ENCODE data around the gene SLC8A3.

Gene SLC8A3

DNA sequence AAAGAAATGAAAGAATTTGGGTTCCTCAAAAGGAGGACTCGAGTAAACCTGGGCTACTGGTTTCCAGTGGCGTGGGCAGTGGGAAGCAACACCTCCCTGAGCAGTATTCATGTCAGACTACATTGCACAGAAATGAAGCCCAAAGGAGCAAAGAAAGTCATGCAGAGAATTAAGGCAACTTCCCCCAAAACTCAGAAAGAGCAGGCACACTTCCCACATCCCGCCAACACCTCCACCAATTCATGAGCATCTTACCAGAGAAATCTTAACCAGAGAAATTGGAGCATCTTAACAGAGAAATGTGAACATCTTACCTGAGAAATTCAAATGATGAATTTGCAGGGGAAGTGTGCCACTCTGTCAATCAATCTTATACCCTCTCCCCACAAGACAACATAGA lies 36.7 kb downstream of the SLC8A3 start:
- H3K27me3 ChIP-seq (ENCODE audit: insufficient read depth, poor library complexity, severe bottlenecking) = no peaks in the 10 kb centered on the region
- TF ChIP-seq, protein P1, sequence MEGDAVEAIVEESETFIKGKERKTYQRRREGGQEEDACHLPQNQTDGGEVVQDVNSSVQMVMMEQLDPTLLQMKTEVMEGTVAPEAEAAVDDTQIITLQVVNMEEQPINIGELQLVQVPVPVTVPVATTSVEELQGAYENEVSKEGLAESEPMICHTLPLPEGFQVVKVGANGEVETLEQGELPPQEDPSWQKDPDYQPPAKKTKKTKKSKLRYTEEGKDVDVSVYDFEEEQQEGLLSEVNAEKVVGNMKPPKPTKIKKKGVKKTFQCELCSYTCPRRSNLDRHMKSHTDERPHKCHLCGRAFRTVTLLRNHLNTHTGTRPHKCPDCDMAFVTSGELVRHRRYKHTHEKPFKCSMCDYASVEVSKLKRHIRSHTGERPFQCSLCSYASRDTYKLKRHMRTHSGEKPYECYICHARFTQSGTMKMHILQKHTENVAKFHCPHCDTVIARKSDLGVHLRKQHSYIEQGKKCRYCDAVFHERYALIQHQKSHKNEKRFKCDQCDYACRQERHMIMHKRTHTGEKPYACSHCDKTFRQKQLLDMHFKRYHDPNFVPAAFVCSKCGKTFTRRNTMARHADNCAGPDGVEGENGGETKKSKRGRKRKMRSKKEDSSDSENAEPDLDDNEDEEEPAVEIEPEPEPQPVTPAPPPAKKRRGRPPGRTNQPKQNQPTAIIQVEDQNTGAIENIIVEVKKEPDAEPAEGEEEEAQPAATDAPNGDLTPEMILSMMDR (IDR thresholded peaks at IDR 0.05; ENCODE audit: insufficient read depth, low read length) = no peak
- TF ChIP-seq SPI1 (IDR thresholded peaks at IDR 0.05; ENCODE audit: borderline replicate concordance, low read depth) (no peak), GABPA (IDR thresholded peaks at IDR 0.05; ENCODE audit: low read depth) (no peak), POLR2AphosphoS5 (IDR thresholded peaks at IDR 0.05; ENCODE audit: low read depth) (no peak)
- TF ChIP-seq, protein P2, sequence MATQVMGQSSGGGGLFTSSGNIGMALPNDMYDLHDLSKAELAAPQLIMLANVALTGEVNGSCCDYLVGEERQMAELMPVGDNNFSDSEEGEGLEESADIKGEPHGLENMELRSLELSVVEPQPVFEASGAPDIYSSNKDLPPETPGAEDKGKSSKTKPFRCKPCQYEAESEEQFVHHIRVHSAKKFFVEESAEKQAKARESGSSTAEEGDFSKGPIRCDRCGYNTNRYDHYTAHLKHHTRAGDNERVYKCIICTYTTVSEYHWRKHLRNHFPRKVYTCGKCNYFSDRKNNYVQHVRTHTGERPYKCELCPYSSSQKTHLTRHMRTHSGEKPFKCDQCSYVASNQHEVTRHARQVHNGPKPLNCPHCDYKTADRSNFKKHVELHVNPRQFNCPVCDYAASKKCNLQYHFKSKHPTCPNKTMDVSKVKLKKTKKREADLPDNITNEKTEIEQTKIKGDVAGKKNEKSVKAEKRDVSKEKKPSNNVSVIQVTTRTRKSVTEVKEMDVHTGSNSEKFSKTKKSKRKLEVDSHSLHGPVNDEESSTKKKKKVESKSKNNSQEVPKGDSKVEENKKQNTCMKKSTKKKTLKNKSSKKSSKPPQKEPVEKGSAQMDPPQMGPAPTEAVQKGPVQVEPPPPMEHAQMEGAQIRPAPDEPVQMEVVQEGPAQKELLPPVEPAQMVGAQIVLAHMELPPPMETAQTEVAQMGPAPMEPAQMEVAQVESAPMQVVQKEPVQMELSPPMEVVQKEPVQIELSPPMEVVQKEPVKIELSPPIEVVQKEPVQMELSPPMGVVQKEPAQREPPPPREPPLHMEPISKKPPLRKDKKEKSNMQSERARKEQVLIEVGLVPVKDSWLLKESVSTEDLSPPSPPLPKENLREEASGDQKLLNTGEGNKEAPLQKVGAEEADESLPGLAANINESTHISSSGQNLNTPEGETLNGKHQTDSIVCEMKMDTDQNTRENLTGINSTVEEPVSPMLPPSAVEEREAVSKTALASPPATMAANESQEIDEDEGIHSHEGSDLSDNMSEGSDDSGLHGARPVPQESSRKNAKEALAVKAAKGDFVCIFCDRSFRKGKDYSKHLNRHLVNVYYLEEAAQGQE (IDR thresholded peaks at IDR 0.05; ENCODE audit: insufficient replicate concordance, low read depth) = no peak
- H3K4me3 ChIP-seq (replicated peaks; ENCODE audit: insufficient read depth, low read length) = no peak overlapping the region
- H3K27ac ChIP-seq (replicated peaks) = no peak overlapping the region
- no peak for DNase-seq (ENCODE audit: low read depth in 1 of 2, low spot score in 1 of 2)

DNA sequence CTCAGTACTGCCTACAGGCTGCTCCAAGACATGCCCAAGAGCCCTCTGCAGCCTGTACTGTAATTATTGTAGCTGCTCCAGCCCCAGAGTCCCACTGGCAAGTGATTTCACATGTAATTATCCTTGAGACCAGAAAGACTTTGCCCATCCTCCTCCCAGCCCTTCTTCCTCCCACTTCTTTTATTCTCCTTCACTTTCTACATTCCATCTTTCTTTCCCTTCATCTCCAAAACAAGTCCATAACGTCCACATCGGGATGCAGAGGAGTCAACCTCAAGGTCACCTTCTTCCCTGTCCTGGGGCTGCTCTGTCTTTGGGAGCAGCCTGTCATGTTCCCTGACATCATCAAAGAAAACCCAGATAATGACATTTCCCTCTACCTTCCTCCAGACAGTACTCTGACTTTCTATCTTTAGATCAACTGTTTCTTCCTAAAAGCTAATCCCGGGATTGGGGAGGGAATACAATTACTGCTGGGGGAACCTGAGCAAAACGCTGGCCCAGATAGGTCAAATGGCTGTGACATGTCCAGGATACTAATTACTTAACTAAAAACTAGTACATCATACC lies 39.1 kb downstream of the SLC8A3 start:
- no peak for DNase-seq (ENCODE audit: low read depth in 1 of 2, low spot score in 1 of 2)
- no peak overlapping the region for H3K27ac ChIP-seq (replicated peaks)
- no peak overlapping the region for H3K4me3 ChIP-seq (replicated peaks; ENCODE audit: insufficient read depth, low read length)
- TF ChIP-seq, protein P2 (IDR thresholded peaks at IDR 0.05; ENCODE audit: insufficient replicate concordance, low read depth) = no peak
- no peak for TF ChIP-seq GABPA (IDR thresholded peaks at IDR 0.05; ENCODE audit: low read depth)
- TF ChIP-seq, protein P1 (IDR thresholded peaks at IDR 0.05; ENCODE audit: insufficient read depth, low read length) = no peak
- no peak for TF ChIP-seq POLR2AphosphoS5 (IDR thresholded peaks at IDR 0.05; ENCODE audit: low read depth)
- TF ChIP-seq SPI1 (IDR thresholded peaks at IDR 0.05; ENCODE audit: borderline replicate concordance, low read depth) = no peak
- H3K27me3 ChIP-seq (ENCODE audit: insufficient read depth, poor library complexity, severe bottlenecking) = no peaks in the 10 kb centered on the region

DNA sequence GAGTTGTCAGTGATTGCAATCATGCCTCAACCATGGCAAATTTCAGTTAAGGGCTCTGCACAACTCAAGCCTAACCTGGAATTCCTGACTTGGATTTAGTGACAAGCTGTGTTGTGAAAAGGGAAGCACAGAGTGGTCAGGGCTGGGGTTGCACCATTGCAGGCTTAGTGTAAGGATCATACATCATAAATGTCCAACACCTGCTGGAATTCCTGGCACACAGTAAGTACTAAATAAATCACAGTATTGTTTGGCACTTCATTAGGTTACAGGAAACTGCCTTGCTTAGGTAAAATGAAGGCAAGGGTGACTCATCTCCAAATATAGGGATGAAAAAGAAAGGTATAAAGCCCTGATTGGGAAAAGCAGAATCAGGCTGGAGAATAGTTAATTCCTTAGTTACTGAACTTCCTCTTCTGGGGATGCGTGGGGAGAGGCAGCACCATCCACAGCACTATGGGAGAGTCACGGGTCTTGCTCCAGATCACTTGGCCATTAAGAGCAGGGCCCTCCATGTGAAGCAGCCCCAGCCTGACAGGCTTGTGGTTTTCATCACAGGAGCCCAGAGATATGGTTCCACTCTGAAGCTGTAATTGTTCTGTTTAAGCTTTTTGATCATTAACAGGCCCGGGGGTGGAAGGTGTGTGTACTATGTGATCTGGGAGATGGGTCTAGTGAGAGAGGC lies 39.7 kb downstream of the SLC8A3 start:
- no peak for TF ChIP-seq SPI1 (IDR thresholded peaks at IDR 0.05; ENCODE audit: borderline replicate concordance, low read depth)
- TF ChIP-seq POLR2AphosphoS5 (IDR thresholded peaks at IDR 0.05; ENCODE audit: low read depth) = no peak
- TF ChIP-seq, protein P2 (IDR thresholded peaks at IDR 0.05; ENCODE audit: insufficient replicate concordance, low read depth) = no peak
- TF ChIP-seq, protein P1 (IDR thresholded peaks at IDR 0.05; ENCODE audit: insufficient read depth, low read length) = no peak
- TF ChIP-seq GABPA (IDR thresholded peaks at IDR 0.05; ENCODE audit: low read depth) = no peak
- Histone ChIP-seq H3K27ac (replicated peaks) (no peak overlapping the region), H3K4me3 (replicated peaks; ENCODE audit: insufficient read depth, low read length) (no peak overlapping the region), H3K27me3 (ENCODE audit: insufficient read depth, poor library complexity, severe bottlenecking) (no peaks in the 10 kb centered on the region)
- no peak for DNase-seq (ENCODE audit: low read depth in 1 of 2, low spot score in 1 of 2)

Data from HL-60 (cell line).